Gastrocnemius medialis (tissue), 4 donors: ENCODE measurements around the gene DGKH. TPM values are rescaled to one million over a fixed set of nuclear protein-coding genes. Genes with fewer than 3 reads are reported as not detected.
A peak's percentile ranks its signal among the peaks of the same experiment; 100 is the strongest.

Experiments
- ATAC-seq, 2 donors: fragments of 150-250 bp; one replicate each; pipeline ENCODE4 v1.9.1; 2016
- DNase-seq, 2 donors: peaks; one replicate each; pipeline ENCODE4 v3.0.0-alpha.2; 2019
- H3K27ac ChIP-seq, 4 donors: fragments of 200-600 bp; sonication (generic); 1 replicate in 1 of 4; 2 replicates in 3 of 4; pipeline ENCODE4 v1.5.1; 2016 to 2018; ENCODE audit warnings: mild to moderate bottlenecking in 2 of 4, moderate library complexity in 1 of 4
- H3K27me3 ChIP-seq, 3 donors: fragments of 200-600 bp; sonication (generic) in 2 of 3; 1 replicate in 1 of 3; 2 replicates in 2 of 3; pipeline versions ENCODE4 v1.5.1 to v1.6.0; 2016 to 2019; ENCODE audit warnings: mild to moderate bottlenecking in 1 of 3, moderate library complexity in 1 of 3
- H3K36me3 ChIP-seq, 2 donors: fragments of 200-600 bp; sonication (generic) in 1 of 2; one replicate each; pipeline ENCODE4 v1.5.1; 2017 to 2018
- H3K4me1 ChIP-seq, 2 donors: fragments of 200-600 bp; sonication (generic) in 1 of 2; one replicate each; pipeline ENCODE4 v1.5.1; 2016 to 2017; ENCODE audit warnings: mild to moderate bottlenecking in 2 of 2
- H3K4me3 ChIP-seq, 4 donors: fragments of 200-600 bp; sonication (generic) in 3 of 4; 1 replicate in 1 of 4; 2 replicates in 3 of 4; pipeline ENCODE4 v1.5.1; 2016 to 2019; ENCODE audit warnings: mild to moderate bottlenecking in 2 of 4
- H3K9me3 ChIP-seq, 3 donors: fragments of 200-600 bp; sonication (generic) in 2 of 3; 1 replicate in 1 of 3; 2 replicates in 2 of 3; pipeline ENCODE4 v1.5.1; 2016 to 2019
- CTCF ChIP-seq, 5 experiments: fragments of 450-650 bp in 3 of 5; fragments of 200-600 bp in 2 of 5; sonication (generic) in 2 of 5; IDR thresholded peaks in 4 of 5; conservative IDR thresholded peaks in 1 of 5; 1 replicate in 4 of 5; 2 replicates in 1 of 5; pipeline ENCODE4 v1.5.1; 2016 to 2019; ENCODE audit warnings: antibody characterized with exemption in 5 of 5, mild to moderate bottlenecking in 3 of 5, moderate library complexity in 3 of 5
- POLR2A ChIP-seq, 2 donors: fragments of 450-650 bp; IDR thresholded peaks; one replicate each; pipeline ENCODE4 v1.6.1; 2017; ENCODE audit warnings: antibody characterized with exemption in 2 of 2, mild to moderate bottlenecking in 2 of 2, moderate library complexity in 2 of 2
- in situ Hi-C, 4 donors: fragments of 200-750 bp; cut with MboI; loops; one replicate each; pipeline versions ENCODE4 v1.15.0 to v1.8.0; 2017; ENCODE audit warnings: low sequenced_read_pairs in 4 of 4
- intact Hi-C: fragments of 100-400 bp; cut with DNase I; formaldehyde crosslinking; loops from one replicate; pipeline ENCODE4 v1.15.1; 2023; ENCODE audit warnings: low total_unique reads
- total RNA-seq, 4 donors: library from RNA; depleted of rRNA; stranded (reverse); fragments of >200 nt; gene quantifications; one replicate each; pipeline versions ENCODE4 v1.1.0 to v1.2.3, GENCODE V29; 2016

Gene DGKH
- total RNA-seq, 4 donors from 2014 or later: 2.2 to 3.7 (median 3.0) TPM

GRCh38 chr13:42266473-42266872 is 218.0 kb downstream of the DGKH start:
- Histone ChIP-seq H3K27me3 (peaks cover 0 to 4% (median 0%) of the 10 kb centered on the region in 3 donors), H3K4me1 (peaks cover 11 to 13% of the 10 kb centered on the region in 2 donors), H3K27ac (no peak overlapping the region), H3K4me3 (no peak overlapping the region), H3K36me3 (no peaks in the 10 kb centered on the region), H3K9me3 (no peaks in the 10 kb centered on the region)
- DNase-seq (no peak), ATAC-seq (peak in 1 of 2 donors; percentile 36)
- in situ Hi-C loops (no loop called here), intact Hi-C loops (no loop called here)
- TF ChIP-seq POLR2A (IDR thresholded peaks at IDR 0.05) (no peak), CTCF (IDR thresholded peaks at IDR 0.05 in 4 of 5, conservative IDR thresholded peaks at IDR 0.05 in 1 of 5) (no peak)

GRCh38 chr13:42270160-42270856 is 221.9 kb downstream of the DGKH start:
- H3K4me3 ChIP-seq: no peak overlapping the region
- no peak for ATAC-seq
- no peaks in the 10 kb centered on the region for H3K36me3 ChIP-seq
- in situ Hi-C loops: no loop called here
- H3K27ac ChIP-seq: no peak overlapping the region
- no peaks in the 10 kb centered on the region for H3K9me3 ChIP-seq
- H3K27me3 ChIP-seq: peaks cover 0 to 5% (median 0%) of the 10 kb centered on the region in 3 donors
- intact Hi-C loops: loop anchor here (5.0 kb wide), 1 partner anchor 223 kb away; the partner anchor contains the start of gene DGKH
- peaks cover 20 to 22% of the 10 kb centered on the region in 2 donors for H3K4me1 ChIP-seq
- DNase-seq: no peak
- no peak for TF ChIP-seq CTCF (IDR thresholded peaks at IDR 0.05 in 4 of 5, conservative IDR thresholded peaks at IDR 0.05 in 1 of 5)
- TF ChIP-seq POLR2A (IDR thresholded peaks at IDR 0.05): no peak

GRCh38 chr13:42270857-42271215 is 222.4 kb downstream of the DGKH start:
- Histone ChIP-seq H3K9me3 (no peaks in the 10 kb centered on the region), H3K4me1 (peaks cover 20 to 22% of the 10 kb centered on the region in 2 donors), H3K36me3 (no peaks in the 10 kb centered on the region), H3K27ac (peak overlapping the region; percentile 66 to 79 (median 74)), H3K27me3 (peaks cover 0 to 5% (median 0%) of the 10 kb centered on the region in 3 donors), H3K4me3 (peak overlapping the region; percentile 69 to 81 (median 70))
- in situ Hi-C loops: no loop called here
- no peak for ATAC-seq
- intact Hi-C loops: loop anchor here (5.0 kb wide), 1 partner anchor 224 kb away; the partner anchor contains the start of gene DGKH
- TF ChIP-seq CTCF (IDR thresholded peaks at IDR 0.05 in 4 of 5, conservative IDR thresholded peaks at IDR 0.05 in 1 of 5) (no peak), POLR2A (IDR thresholded peaks at IDR 0.05) (no peak)
- DNase-seq: no peak

GRCh38 chr13:42271337-42272114 is 223.1 kb downstream of the DGKH start:
- in situ Hi-C loops (no loop called here), intact Hi-C loops (loop anchor here (5.0 kb wide), 1 partner anchor 224 kb away; the partner anchor contains the start of gene DGKH)
- DNase-seq: peak; percentile 82 to 91
- Histone ChIP-seq H3K27ac (peak overlapping the region; percentile 66 to 79 (median 74)), H3K36me3 (no peaks in the 10 kb centered on the region), H3K4me3 (peak overlapping the region; percentile 69 to 81 (median 70)), H3K27me3 (peaks cover 0 to 5% (median 0%) of the 10 kb centered on the region in 3 donors), H3K9me3 (no peaks in the 10 kb centered on the region), H3K4me1 (peaks cover 14 to 15% of the 10 kb centered on the region in 2 donors)
- peak; percentile 91 to 92 for ATAC-seq
- TF ChIP-seq CTCF (IDR thresholded peaks at IDR 0.05 in 4 of 5, conservative IDR thresholded peaks at IDR 0.05 in 1 of 5) (no peak), POLR2A (IDR thresholded peaks at IDR 0.05) (no peak)
